DMS53 treated with DMSO at 0.1 percent for 48 hours (cell line): ENCODE data around the gene KIR2DL4.
"Not testable (repeated sequence)": the region's sequence is repeated elsewhere in the genome, so short reads cannot be mapped to it uniquely, and the experiment has no call there.

Source experiments
- DNase-seq: peaks from one replicate; lab custom pipeline; 2025; ENCODE audit not compliant: unreplicated experiment; lab: John Stamatoyannopoulos, UW

The KIR2DL4 gene

DNA sequence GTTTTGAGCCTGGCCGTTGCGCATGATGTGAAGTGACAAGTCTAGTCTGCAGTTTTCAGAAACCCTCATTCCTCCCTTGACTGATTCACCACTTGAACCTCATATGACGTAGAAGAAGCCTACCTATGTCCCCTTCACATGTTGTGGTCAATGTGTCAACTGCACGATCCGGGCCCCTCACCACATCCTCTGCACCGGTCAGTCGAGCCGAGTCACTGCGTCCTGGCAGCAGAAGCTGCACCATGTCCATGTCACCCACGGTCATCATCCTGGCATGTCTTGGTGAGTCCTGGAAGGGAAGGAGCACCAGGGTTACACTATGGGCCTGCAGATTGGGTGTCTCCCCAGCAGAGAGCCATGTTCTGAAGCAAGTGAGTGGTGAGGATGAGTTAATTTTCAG, at the start of gene KIR2DL4:
Gene KIR2DL4, plus strand, starts transcription at position 201 of the 400 bp plus-strand sequence. Its CDS starts 42 bp downstream, at position 243.
- DNase-seq, result no peak

DNA sequence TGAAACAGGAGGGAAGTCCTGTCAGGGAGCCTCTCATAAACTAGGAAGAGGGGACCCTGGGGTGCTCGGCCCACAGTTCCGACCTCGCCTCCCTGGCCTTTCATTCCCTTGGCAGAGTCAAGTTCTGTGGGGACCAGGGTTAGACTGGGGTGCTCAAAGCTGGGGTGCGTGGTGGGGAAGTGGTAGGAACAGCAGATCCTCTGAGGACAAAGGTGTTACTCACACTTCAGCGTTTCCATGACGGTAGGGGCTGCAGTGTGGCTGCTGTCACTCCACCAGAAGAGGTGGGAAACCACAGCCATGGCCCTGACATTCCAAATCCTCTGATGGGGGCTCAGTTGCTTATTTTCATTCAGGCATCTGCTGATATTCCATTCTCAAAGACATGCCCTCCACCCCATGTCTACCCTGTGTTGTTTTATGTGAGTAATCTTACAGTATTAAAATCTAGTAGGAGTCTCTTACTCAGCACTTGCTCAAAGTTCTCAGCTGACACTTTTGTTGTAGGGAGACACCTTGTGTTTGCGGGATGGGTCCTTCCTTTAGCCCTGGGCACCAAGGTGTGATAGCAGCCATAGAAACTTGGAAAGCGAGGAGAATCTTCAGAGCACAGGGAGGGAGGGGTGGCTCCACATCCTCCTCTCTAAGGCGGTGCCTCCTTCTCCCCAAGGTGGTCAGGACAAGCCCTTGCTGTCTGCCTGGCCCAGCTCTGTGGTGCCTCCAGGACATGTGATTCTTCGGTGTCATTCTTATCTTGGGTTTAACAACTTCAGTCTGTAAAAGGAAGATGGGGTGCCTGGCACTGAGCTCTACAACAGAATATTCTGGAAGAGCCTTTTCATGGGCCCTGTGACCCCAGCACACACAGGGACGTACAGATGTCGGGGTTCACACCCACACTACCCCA, 47.0 kb upstream of the KIR2DL4 start:
- not testable (repeated sequence) for DNase-seq

DNA sequence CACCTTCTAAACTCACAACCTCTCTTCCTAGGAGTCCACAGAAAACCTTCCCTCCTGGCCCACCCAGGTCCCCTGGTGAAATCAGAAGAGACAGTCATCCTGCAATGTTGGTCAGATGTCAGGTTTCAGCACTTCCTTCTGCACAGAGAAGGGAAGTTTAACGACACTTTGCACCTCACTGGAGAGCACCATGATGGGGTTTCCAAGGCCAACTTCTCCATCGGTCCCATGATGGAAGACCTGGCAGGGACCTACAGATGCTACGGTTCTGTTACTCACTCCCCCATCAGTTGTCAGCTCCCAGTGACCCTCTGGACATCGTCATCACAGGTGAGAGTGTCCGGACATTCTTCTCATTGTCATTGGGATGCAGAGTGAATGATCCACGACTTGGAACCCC, 44.8 kb upstream of the KIR2DL4 start:
- not testable (repeated sequence) for DNase-seq

- not testable (repeated sequence) for DNase-seq
Observed at GRCh38 chr19:54764219-54764618, 39.2 kb upstream of the KIR2DL4 start.

DNA sequence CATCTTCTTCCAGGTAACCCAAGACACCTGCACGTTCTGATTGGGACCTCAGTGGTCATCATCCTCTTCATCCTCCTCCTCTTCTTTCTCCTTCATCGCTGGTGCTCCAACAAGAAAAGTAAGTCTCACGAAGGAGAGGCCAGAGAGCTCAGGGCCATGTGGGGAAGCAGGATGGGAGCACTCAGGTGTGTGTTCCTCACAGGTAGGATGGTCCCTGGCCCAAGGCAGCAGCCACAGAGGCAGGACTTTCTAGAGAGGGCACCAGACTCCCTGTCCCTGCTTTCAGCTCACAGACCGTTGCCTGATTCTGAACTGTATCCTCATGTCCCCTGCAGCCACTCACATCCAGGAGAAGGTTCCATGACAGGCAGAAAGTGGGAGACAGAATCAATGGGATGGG, 36.9 kb upstream of the KIR2DL4 start:
- DNase-seq, result not testable (repeated sequence)

GRCh38 chr19:54769646-54770045, 33.8 kb upstream of the KIR2DL4 start, which contains the start of gene KIR2DL1:
KIR2DL1 (plus strand) TSS chr19:54769793; CDS start chr19:54769851, 58 bp downstream.
- not testable (repeated sequence) for DNase-seq

GRCh38 chr19:54770511-54770910, 32.9 kb upstream of the KIR2DL4 start:
- DNase-seq, result not testable (repeated sequence)

- not testable (repeated sequence) for DNase-seq
Observed at GRCh38 chr19:54771018-54771960, 32.1 kb upstream of the KIR2DL4 start.

- DNase-seq, result not testable (repeated sequence)
Observed at GRCh38 chr19:54772666-54773065, 30.7 kb upstream of the KIR2DL4 start.

GRCh38 chr19:54775095-54775815, 28.2 kb upstream of the KIR2DL4 start:
- not testable (repeated sequence) for DNase-seq

DNA sequence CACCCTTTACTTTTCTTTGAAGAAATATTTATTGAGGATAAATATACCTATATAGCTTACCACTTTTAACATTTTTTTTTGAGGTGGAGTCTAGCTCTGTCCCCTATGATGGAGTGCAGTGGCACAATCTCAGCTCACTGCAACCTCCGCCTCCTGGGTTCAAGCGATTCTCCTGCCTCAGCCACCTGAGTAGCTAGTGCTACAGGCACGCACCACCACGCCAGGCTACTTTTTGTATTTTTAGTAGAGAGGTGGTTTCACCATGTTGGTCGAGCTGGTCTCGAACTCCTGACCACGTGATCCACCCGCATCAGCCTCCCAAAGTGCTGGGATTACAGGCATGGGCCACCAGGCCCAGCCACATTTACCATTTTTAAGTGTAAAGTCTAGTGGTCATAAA, 27.6 kb upstream of the KIR2DL4 start:
- DNase-seq, result not testable (repeated sequence)

DNA sequence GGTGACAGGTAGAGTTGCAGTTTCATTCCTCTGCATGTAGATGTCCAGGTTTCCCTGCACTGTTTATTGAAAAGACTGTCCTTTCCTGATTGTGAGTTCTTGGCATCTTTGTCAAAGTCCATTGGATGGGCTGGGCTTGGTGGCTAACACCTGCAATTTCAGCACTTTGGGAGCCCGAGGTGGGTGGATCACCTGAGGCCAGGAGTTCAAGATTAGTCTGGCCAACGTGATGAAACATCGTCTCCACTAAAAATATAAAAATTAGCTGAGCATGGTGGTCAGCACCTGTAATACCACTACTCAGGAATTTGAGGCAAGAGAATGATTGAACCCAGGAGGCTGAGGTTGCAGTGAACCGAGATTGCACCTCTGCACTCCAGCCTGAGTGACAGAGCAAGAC, 25.6 kb upstream of the KIR2DL4 start:
- not testable (repeated sequence) for DNase-seq

DNA sequence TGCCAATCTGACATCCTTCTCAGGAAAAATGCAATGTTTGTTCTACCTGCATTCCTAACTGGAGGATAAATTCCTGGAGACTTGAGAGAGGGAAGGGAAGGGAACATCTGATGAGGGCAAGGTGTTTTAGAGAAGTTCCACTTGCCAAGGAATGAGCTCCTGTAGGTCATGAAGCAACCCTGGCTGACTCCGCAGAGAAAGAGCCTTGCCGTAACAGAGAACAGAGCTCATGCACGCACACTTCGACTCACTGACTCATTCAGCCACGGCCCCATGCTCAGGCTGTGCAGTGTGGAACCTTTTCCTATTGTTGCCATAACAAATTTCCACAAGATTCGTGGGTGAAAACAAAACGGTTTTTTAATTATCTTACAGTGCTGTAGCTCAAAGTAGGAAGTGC, 24.5 kb upstream of the KIR2DL4 start:
- not testable (repeated sequence) for DNase-seq

- DNase-seq, result not testable (repeated sequence)
Observed at GRCh38 chr19:54782916-54783315, 20.5 kb upstream of the KIR2DL4 start.

DNA sequence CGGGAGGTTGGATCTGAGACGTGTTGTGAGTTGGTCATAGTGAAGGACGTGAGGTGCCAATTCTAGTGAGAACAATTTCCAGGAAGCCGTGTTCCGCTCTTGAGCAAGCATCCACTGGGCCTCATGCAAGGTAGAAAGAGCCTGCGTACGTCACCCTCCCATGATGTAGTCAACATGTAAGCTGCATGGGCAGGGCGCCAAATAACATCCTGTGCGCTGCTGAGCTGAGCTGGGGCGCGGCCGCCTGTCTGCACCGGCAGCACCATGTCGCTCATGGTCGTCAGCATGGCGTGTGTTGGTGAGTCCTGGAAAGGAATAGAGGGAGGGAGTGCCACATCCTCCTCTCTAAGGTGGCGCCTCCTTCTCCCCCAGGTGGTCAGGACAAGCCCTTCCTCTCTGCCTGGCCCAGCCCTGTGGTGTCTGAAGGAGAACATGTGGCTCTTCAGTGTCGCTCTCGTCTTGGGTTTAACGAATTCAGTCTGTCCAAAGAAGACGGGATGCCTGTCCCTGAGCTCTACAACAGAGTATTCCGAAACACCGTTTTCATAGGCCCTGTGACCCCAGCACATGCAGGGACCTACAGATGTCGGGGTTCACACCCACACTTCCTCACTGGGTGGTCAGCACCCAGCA, 17.2 kb upstream of the KIR2DL4 start:
- not testable (repeated sequence) for DNase-seq

- DNase-seq, result not testable (repeated sequence)
Observed at GRCh38 chr19:54788154-54788553, 15.3 kb upstream of the KIR2DL4 start.

DNA sequence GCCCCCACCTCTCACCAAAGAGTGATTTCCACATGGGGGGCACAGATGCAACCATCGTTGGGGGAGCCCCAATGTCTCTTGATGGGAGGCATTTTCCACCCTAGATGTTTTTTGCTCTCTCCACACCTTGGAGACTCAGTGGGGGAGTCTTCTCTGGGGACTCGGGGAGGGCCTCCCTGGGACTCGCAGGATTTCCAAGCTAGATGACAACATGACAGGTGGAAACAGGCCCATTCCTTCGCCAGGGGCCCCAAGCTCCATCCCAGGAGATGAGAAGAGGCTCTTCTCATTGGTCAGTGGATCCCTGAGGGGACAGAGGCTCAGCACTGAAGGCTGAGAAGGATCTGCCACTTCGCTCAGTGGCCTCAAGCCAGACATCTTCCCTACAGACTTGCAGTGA, 12.7 kb upstream of the KIR2DL4 start:
- no peak for DNase-seq

GRCh38 chr19:54791476-54791875, 11.9 kb upstream of the KIR2DL4 start:
- no peak for DNase-seq

DNA sequence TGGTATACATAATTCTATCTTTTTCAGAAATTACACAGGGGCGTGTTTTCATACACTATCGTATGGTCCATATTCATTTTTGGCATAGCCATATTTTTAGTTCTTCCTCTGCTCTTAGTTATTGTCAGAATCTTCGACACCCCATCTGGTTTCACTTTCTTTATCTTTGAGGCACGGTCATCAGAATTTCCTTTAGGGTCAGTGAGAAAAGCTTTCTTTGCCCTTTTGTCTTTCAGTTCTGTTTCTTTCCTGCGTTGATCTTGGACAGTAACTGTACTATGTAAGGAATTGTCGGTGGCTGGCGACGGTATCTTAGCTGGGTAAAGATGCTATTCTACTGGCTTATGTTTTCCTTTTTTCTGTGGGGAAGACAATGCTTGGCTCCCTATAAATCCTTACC, 10.6 kb upstream of the KIR2DL4 start:
- no peak for DNase-seq

- DNase-seq, result no peak
Observed at GRCh38 chr19:54795758-54796157, 7.7 kb upstream of the KIR2DL4 start.
